ENCODE data around the gene PLPP2. TPM values are rescaled to one million over a fixed set of nuclear protein-coding genes. Genes with fewer than 3 reads are reported as not detected.

The PLPP2 gene
- total and polyA plus RNA-seq, 2 of the 13 experiments (the other 11 are each of a cell fraction or from before 2014, with no cell fraction given), result not detected

DNA sequence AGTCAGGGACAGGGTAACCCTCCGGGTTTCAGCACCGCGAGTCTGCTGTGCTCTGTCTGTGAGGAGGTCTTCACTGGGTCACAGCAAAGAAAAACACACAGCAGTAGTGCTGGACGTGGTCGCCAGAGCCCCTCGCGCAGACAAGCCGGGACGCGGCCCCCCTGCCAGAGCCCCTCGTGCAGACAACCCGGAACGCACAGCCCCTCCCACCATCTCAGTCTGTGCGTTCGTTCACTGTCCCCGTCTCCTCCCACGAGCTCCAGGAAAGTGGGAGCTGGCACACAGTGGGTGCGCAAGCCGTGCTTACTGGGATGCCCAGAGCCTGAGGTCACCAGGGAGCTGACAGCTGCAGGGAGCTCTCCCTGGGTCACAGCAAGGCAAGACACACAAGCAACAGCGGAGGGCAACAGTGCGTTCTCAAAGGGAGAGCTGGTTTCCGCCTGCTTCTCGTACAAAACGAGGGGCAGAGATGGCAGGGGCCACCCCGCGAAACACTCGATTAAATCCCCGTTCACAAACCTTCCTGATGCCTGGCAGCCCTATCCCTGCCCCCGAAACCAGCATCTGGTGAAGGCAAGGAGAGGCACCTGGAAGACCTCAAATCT lies 3.2 kb upstream of the PLPP2 start:
- Histone ChIP-seq H3K4me1 (ENCODE audit: insufficient read depth, low read length) (peaks cover 41% of the 10 kb centered on the region), H3K9me3 (ENCODE audit: low read length) (no peaks in the 10 kb centered on the region), H2AFZ (ENCODE audit: low read length) (no peak overlapping the region), H3K79me2 (ENCODE audit: insufficient read depth, low read length) (no peaks in the 10 kb centered on the region), H3K27me3 (ENCODE audit: control insufficient read depth in 1 of 2, insufficient read depth in 2 of 2, low read length in 2 of 2) (peaks cover 4 to 26% of the 10 kb centered on the region in 2 experiments), H3K4me3 (replicated peaks in 1 of 3; ENCODE audit: insufficient read depth in 1 of 3, low read depth in 2 of 3, low read length in 3 of 3) (no peak overlapping the region; a peak in 1 of 6 replicates), H3K9ac (ENCODE audit: insufficient read depth, low read depth, low read length) (no peak overlapping the region), H3K4me2 (ENCODE audit: low read depth, low read length) (peak overlapping the region; percentile 55; the same call in 1 of the 2 replicates), H3K36me3 (replicated peaks in 1 of 2; ENCODE audit: control insufficient read depth in 1 of 2, insufficient read depth in 2 of 2, low read length in 2 of 2) (no peaks in the 10 kb centered on the region), H3K27ac (ENCODE audit: extremely low read length, insufficient read depth, low read length) (no peak overlapping the region), H4K20me1 (ENCODE audit: insufficient read depth, low read length) (0 out of 2 replicates have a peak, but pooled peaks cover 2% of the 10 kb centered on the region)
- ChIA-PET POLR2A (no interaction called here), CTCF (ENCODE audit: low intra/inter-chr PET ratio, low total read pairs) (no interaction called here)
- no peak for FAIRE-seq
- ATAC-seq, result peak; percentile 19; the same call in 2 of the 3 replicates
- intact Hi-C loops (cut with micrococcal nuclease; ENCODE audit: unreplicated experiment), result no loop called here
- in situ Hi-C loops (cut with HindIII; ENCODE audit: extremely low pct_ligation_motif_present, low pct_unique_long_range_greater_than_20kb), result no loop called here
- no TSS peak for BruUV-seq (replicated peaks)
- WGBS (ENCODE audit: low lambda C conversion rate), result no CpG with 5 or more reads among the region's 29 CpGs
- no peak for DNase-seq (ENCODE audit: low spot score)
- TF ChIP-seq ZKSCAN1 (IDR thresholded peaks at IDR 0.05; ENCODE audit: low read length) (peak; percentile 38; the same call in 1 of the 2 replicates), ZNF326 (CRISPR knock-in tag; IDR thresholded peaks at IDR 0.05; ENCODE audit: borderline replicate concordance) (no peak), ZBTB4 (CRISPR knock-in tag; IDR thresholded peaks at IDR 0.05; ENCODE audit: borderline replicate concordance) (peak; percentile 40; the same call in 1 of the 2 replicates), HOMEZ (CRISPR knock-in tag; IDR thresholded peaks at IDR 0.05; ENCODE audit: low read depth) (no peak), ZNF34 (CRISPR knock-in tag; IDR thresholded peaks at IDR 0.05; ENCODE audit: borderline replicate concordance) (no peak)
- TF ChIP-seq, protein P1, sequence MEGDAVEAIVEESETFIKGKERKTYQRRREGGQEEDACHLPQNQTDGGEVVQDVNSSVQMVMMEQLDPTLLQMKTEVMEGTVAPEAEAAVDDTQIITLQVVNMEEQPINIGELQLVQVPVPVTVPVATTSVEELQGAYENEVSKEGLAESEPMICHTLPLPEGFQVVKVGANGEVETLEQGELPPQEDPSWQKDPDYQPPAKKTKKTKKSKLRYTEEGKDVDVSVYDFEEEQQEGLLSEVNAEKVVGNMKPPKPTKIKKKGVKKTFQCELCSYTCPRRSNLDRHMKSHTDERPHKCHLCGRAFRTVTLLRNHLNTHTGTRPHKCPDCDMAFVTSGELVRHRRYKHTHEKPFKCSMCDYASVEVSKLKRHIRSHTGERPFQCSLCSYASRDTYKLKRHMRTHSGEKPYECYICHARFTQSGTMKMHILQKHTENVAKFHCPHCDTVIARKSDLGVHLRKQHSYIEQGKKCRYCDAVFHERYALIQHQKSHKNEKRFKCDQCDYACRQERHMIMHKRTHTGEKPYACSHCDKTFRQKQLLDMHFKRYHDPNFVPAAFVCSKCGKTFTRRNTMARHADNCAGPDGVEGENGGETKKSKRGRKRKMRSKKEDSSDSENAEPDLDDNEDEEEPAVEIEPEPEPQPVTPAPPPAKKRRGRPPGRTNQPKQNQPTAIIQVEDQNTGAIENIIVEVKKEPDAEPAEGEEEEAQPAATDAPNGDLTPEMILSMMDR (CRISPR knock-in tag; IDR thresholded peaks at IDR 0.05), result peak; percentile 22
